OCI-LY1 (cell line): ENCODE measurements around the gene TAGLN3.

Experiments
- CTCF ChIP-seq: fragments of 200-600 bp; sonication (generic), shearing (Covaris generic); IDR thresholded peaks from 2 replicates; pipeline ENCODE4 v1.5.1; 2017; ENCODE audit warnings: mild to moderate bottlenecking, antibody characterized with exemption, low read length, moderate library complexity, mixed read lengths
- EZH2 ChIP-seq: fragments of 200-600 bp; sonication (generic), shearing (Covaris generic); IDR thresholded peaks from 2 replicates; pipeline ENCODE4 v1.8.0; 2017; ENCODE audit warnings: borderline replicate concordance, mixed run types, mild to moderate bottlenecking, antibody characterized with exemption, low read length, moderate library complexity, mixed read lengths

GRCh38 chr3:111989061-111989678, 9.6 kb upstream of the TAGLN3 start:
- TF ChIP-seq CTCF (peak; percentile 78), EZH2 (no peak)
